Measurements from ENCODE around the gene NRAP. TPM values are rescaled to one million over a fixed set of nuclear protein-coding genes. Genes with fewer than 3 reads are reported as not detected.
"Not testable (repeated sequence)": the region's sequence is repeated elsewhere in the genome, so short reads cannot be mapped to it uniquely, and the experiment has no call there.

The NRAP gene
- total RNA-seq, 1 experiment from 2014 or later, result not detected

DNA sequence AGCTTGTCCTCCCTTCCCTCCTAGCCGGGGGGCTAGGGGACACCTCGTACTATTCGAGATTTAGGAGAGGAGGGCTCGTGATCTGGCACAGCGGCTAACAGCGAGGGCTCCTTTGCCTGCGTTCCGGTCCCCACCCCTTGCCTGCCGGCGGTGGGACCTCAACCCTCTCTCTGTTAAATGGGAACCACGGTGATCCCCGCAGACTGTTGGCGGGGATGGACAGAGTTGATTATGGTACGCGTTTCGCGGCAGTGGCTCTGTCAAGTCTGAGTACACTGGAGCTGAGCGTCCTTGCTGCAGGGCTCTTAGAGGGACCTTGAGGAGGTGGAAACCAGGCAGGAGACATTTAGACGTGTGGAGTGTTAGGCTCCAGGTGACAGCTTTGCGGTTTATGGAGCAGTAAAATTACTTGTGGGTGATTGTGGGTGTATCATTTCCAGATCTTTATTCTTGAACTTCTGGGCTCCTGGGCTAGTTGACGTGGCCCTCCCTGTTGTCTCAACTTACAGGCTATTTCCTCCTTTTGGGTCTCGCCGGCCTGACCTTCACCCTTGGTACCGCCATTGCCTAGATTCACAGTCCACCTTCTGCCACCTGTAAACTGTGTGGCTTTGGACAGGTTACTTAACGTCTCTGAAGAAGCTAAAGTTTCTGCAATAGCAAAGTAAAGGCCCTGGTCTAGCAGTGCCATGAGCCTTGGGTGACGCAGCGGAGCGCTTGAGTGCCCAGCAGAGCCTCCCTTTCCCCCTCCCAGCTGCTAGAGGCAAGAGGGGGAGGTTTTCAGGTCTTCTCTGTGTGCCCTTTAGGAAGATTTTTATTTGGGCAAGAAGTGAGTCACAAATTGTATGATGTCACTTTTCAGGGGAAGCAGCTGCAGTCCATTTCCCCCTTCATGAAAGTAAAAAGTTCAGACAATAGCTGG, 16.6 kb upstream of the NRAP start:
- peak; percentile 80 for DNase-seq (ENCODE audit: low read depth)

DNA sequence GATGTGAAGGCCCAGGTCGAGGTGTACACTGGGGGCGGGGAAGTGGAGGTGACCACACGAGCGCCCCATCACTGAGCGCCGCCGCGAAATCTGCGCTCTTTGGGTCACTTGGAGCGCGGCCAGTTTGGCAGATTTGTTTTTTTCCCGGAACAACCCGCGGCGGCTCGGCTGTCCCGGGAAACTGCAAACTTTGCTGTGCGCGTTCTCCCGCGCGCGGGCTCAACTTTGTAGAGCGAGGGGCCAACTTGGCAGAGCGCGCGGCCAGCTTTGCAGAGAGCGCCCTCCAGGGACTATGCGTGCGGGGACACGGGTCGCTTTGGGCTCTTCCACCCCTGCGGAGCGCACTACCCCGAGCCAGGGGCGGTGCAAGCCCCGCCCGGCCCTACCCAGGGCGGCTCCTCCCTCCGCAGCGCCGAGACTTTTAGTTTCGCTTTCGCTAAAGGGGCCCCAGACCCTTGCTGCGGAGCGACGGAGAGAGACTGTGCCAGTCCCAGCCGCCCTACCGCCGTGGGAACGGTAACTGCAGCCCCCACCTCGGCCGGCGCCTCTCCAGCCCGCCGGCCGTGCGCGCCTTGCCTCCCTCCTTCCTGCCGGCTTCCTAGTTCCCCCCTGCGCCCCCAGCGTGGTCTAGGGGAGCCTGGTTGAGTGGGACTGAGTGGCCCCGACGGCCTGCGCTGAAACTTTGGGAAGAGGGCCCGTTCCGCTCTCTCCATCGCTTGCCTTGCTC, 15.8 kb upstream of the NRAP start, which contains the start of gene CASP7:
TSS of gene CASP7 (plus strand) at position 450 of the 727 bp plus-strand sequence. CDS start 17,582 bp downstream, outside the sequence.
- DNase-seq (ENCODE audit: low read depth), result peak; percentile 87

DNA sequence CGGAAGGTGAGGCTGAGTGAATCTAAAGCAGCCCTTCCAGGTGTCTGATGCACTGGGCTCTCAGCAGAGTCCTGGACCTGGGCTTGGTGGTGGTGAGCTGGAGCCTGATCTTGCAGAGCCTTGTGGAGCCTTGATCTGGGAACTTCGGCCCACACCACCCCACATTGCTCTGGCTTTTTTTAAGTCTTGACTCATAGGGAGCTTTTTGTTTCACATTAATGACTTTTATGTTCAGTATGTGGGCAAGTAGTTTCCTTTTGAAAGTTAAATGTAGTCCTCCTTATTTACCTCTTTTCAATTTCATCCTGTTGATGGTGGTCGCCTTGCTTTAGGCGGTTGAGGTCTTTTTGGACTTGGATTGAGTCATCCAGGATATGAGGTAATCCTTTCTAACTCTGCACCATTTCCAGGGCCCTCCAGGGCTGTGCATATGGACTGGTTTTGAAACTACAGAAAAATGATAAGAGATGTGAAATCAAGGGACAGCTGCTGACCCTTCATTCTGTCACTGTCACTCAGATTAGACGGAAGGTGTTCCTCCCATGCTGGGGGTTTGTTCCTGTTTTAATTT, 2.9 kb upstream of the NRAP start:
- DNase-seq (ENCODE audit: low read depth), result peak; percentile 27

- DNase-seq (ENCODE audit: low read depth), result peak; percentile 50
These were observed 2.0 kb upstream of the NRAP start for GRCh38 chr10:113665806-113666354.

- no peak for DNase-seq (ENCODE audit: low read depth)
These were observed 1.5 kb upstream of the NRAP start for GRCh38 chr10:113665352-113665751.

GRCh38 chr10:113663142-113663541, 699 bp downstream of the NRAP start:
- peak; percentile 23 for DNase-seq (ENCODE audit: low read depth)

DNA sequence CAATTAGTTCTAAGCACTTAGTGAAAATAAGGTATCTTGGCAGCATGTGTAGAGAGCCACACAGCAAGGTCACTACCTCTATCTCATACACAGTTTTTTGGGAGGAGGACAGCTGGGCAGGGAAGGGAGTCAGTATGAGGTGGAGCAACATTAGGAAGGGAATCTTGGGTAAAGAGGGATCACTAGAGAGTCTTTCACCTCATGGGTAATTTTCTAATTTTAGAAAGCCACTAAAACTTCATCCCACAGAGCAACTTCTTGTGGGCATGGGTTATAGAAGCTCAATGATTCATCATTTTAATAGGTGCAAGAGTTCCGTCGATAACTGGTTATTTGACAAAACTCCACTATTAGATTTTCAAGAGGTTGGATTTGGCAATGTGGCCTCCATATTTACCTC, 2.5 kb downstream of the NRAP start:
- no peak for DNase-seq (ENCODE audit: low read depth)

- no peak for DNase-seq (ENCODE audit: low read depth)
These were observed 6.3 kb downstream of the NRAP start for GRCh38 chr10:113657544-113657943.

GRCh38 chr10:113656896-113657295, 6.9 kb downstream of the NRAP start:
- no peak for DNase-seq (ENCODE audit: low read depth)

DNA sequence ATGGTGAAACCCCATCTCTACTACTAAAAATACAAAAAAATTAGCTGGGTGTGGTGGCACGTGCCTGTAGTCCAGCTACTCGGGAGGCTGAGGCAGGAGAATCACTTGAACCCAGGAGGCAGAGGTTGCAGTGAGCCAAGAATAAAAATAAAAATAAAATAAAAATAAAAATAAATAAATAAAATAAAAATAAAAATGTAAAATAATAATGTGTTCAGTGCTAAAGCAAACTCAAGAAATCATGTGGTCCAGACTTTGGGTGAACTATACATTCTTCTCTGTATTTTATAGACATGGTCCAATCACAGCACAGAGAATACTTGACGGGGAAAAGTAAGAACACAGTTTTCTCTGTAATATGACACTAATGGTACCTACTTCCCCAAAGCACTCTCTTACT, 11.4 kb downstream of the NRAP start:
- DNase-seq (ENCODE audit: low read depth), result not testable (repeated sequence)

GRCh38 chr10:113651898-113652297, 11.9 kb downstream of the NRAP start:
- no peak for DNase-seq (ENCODE audit: low read depth)

DNA sequence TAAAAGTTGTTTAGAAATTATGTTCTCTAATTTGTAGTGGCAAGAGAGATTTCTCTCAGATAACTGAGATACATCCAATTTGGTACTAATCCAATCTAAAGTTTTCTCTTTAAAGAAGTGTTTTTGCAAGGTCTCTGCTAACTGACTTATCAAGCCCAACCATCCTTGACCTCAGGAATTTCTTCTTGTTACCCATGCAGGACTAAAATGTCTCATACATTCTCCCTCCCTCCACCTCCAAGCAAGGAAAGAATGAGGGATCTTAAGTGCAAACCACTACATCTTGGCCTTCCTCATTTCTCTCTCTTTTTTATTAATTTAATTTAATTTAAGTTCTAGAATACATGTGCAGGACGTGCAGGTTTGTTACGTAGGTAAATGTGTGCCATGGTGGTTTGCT, 12.8 kb downstream of the NRAP start:
- DNase-seq (ENCODE audit: low read depth), result no peak

DNA sequence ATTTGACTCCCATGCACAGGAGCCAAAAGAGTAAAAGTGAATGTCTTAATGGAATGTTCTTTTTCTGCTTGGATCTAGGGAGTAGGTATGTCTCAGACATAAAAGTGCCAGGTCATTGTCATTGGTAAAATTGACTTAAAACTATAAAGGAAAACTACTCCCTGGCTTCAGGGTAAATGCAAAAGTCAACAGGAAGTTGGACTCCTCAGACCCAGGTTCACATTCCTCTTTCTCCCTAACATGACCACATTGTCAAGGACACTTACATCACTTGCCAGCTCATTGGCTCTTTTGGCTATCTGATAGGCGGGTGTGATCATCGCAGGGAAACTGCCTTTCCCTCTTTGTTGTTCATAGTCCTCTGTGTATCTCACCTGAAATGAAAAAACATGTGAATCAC, 13.7 kb downstream of the NRAP start:
- DNase-seq (ENCODE audit: low read depth), result no peak

- DNase-seq (ENCODE audit: low read depth), result no peak
These were observed 15.4 kb downstream of the NRAP start for GRCh38 chr10:113648478-113648877.

- no peak for DNase-seq (ENCODE audit: low read depth)
These were observed 16.0 kb downstream of the NRAP start for GRCh38 chr10:113647812-113648211.

DNA sequence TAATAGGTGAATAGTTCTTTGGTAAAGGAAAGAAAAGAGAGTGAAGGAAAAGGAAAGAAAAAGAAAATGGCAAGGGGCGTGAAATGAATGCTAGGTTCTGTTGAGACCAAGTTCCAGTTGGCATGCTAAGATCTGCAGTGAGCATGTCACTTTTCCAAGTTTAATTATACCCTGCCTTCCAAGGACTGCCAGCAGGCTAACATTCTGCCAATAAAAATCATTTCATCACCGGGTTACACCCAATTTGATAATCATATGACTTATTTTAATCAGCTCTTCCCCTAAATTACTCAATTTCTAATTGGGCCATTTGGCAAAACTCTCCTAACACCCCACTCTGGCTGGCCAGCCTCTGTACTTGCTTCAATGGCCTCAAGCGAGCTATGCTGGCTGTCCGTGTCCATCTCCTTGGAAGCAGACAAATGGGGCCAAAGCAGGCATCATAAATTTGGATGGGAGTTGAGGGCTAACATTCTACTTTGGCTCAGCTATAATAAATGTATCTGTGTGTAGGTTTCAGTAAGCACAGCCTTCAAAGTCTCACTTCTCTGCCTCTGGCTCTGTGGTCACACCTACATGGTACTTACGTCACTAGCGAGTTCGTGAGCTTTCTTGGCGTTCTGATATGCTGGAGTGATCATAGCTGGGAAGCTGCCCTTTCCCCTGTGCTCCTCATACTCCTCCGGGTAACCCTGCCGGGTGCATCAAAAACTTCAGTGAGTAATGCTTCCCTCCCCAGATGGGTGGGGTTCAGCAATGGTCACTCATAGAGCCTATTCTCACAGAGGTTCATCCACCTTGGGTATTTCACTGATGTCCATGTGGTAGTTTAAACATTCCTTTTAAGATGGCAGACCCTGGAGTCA, 17.3 kb downstream of the NRAP start:
- no peak for DNase-seq (ENCODE audit: low read depth)

GRCh38 chr10:113644185-113645120, 19.4 kb downstream of the NRAP start:
- peak; percentile 78 for DNase-seq (ENCODE audit: low read depth)

DNA sequence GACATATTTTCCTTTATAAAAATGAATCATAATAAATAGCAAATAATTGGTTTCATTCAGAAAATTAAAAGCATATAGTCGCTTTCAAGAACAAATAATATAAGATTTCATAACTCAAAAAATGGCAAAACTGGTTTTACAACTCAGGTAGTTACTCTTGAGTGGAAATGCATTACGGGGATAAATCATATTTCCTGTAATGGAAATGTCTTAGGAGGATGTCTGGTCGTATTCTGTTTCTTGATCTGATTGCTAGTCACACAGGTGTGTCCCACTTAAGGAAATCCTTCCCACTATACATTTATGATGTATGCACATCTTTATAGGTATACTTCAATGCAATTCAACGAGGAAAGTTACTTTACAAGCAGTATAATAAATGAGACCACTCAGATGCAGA, 20.7 kb downstream of the NRAP start:
- no peak for DNase-seq (ENCODE audit: low read depth)

DNA sequence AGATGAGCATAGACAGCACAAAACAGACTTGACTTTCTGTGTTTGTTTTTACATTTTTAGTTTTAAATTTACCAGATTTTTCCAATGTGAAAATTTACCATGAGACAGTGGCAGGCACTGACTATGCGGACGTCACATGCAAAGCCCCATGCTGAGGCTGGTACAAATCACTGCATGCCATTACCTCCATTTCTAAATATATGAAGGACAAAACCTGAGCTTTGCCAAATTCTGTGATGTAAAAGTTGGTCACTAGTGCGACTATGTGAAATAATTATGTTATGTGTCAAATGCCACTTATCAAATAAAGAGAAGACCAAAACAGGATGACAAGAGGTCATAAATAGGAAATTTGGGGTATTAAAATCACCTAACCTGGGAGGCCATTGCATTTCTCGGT, 22.1 kb downstream of the NRAP start:
- no peak for DNase-seq (ENCODE audit: low read depth)

DNA sequence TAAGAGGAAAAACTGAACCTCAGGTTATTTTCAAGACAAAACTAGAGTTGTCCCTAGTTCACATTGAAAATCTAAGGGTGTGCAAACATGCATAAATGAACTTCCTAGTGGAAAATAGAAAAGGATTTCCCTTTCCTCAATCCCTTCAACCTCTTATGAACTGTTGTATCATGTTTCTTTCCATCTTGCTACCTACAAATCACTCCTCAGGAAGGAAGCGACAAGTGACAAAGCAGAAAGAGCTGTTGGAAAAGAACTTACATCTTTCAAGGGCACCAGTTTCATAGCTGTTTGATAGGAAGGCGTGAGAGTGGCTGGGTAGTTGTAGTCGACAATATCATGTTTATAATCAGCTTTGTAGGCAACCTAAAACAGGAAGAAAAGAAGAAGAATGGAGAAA, 23.9 kb downstream of the NRAP start:
- DNase-seq (ENCODE audit: low read depth), result no peak

Measured in Daoy (cell line).